IMR-90 (cell line): Measurements from ENCODE around the gene TAT.

Source experiments
- BHLHE40 ChIP-seq: fragments of 150-350 bp; IDR thresholded peaks from 2 replicates; pipeline ENCODE4 v1.6.1; 2016; ENCODE audit warnings: mild to moderate bottlenecking, low read depth, low read length
- CEBPB ChIP-seq: IDR thresholded peaks from 2 replicates; pipeline ENCODE4 v1.6.1; 2012; ENCODE audit warnings: low read depth, low read length, improper control_type of control experiment
- CHD1 ChIP-seq: IDR thresholded peaks from 2 replicates; pipeline ENCODE4 v1.6.1; 2012; ENCODE audit warnings: low read depth, low read length, improper control_type of control experiment
- CTCF ChIP-seq: conservative IDR thresholded peaks from 2 replicates; pipeline ENCODE4 v1.5.1; 2012; ENCODE audit warnings: mild to moderate bottlenecking, low read depth, low read length, improper control_type of control experiment
- MAFK ChIP-seq: IDR thresholded peaks from 2 replicates; pipeline ENCODE4 v1.6.1; 2012; ENCODE audit warnings: low read depth, low read length, improper control_type of control experiment
- MXI1 ChIP-seq: IDR thresholded peaks from 2 replicates; pipeline ENCODE4 v1.6.1; 2012; ENCODE audit warnings: low read depth, mild to moderate bottlenecking, low read length, moderate library complexity, borderline replicate concordance
- NFE2L2 ChIP-seq: fragments of 150-350 bp; IDR thresholded peaks from 2 replicates; pipeline ENCODE4 v1.6.1; 2016; ENCODE audit warnings: low read depth, mild to moderate bottlenecking, low read length
- POLR2A ChIP-seq: IDR thresholded peaks from 2 replicates; pipeline ENCODE4 v1.6.1; 2012; ENCODE audit warnings: mild to moderate bottlenecking, low read depth, low read length
- RAD21 ChIP-seq: IDR thresholded peaks from 2 replicates; pipeline ENCODE4 v1.6.1; 2012; ENCODE audit warnings: low read length, improper control_type of control experiment
- RCOR1 ChIP-seq: IDR thresholded peaks from 2 replicates; pipeline ENCODE4 v1.6.1; 2012; ENCODE audit warnings: mild to moderate bottlenecking, low read length, improper control_type of control experiment; ENCODE audit not compliant: insufficient replicate concordance
- RFX5 ChIP-seq: IDR thresholded peaks from 2 replicates; pipeline ENCODE4 v1.8.0; 2012; ENCODE audit warnings: low read depth, mild to moderate bottlenecking, low read length, moderate library complexity
- SMC3 ChIP-seq: fragments of 150-350 bp; IDR thresholded peaks from 2 replicates; pipeline ENCODE4 v1.6.1; 2016; ENCODE audit warnings: low read depth, mild to moderate bottlenecking, antibody characterized with exemption, low read length, moderate library complexity
- USF2 ChIP-seq: fragments of 150-350 bp; IDR thresholded peaks from 2 replicates; pipeline ENCODE4 v1.6.1; 2017; ENCODE audit warnings: mild to moderate bottlenecking, antibody characterized with exemption, low read length, low read depth

GRCh38 chr16:71618429-71618828 is 41.5 kb upstream of the TAT start:
- TF ChIP-seq POLR2A (no peak), CTCF (no peak), NFE2L2 (no peak), CHD1 (no peak), RFX5 (no peak), SMC3 (no peak), BHLHE40 (no peak), MXI1 (no peak), USF2 (no peak), CEBPB (no peak), MAFK (no peak), RCOR1 (no peak), RAD21 (no peak)
